Astrocyte (in vitro differentiated cells and primary cell): ENCODE data around the gene TIMP2.

Experiments
- CTCF ChIP-seq: IDR thresholded peaks from 2 replicates; pipeline ENCODE4 v1.5.1; 2011; ENCODE audit warnings: low read depth, mild to moderate bottlenecking, inconsistent platforms, low read length, moderate library complexity; ENCODE audit not compliant: insufficient read depth
- EZH2 ChIP-seq: IDR thresholded peaks from 2 replicates; pipeline ENCODE4 v1.6.1; 2012; ENCODE audit warnings: mild to moderate bottlenecking, low read length, inconsistent platforms; ENCODE audit not compliant: insufficient read depth

GRCh38 chr17:78898075-78898836 is 26.9 kb downstream of the TIMP2 start:
- no peak for TF ChIP-seq CTCF
- no peak for TF ChIP-seq EZH2
